Hematopoietic multipotent progenitor cell treated with erythropoietin and hydrocortisone succinate and interleukin-3 and kit ligand, for 6 days (in vitro differentiated cells): ENCODE results near the gene AMZ2.
A peak's percentile ranks its signal among the peaks of the same experiment; 100 is the strongest.
"Not testable (repeated sequence)": the region's sequence is repeated elsewhere in the genome, so short reads cannot be mapped to it uniquely, and the experiment has no call there.

Experiments used
- DNase-seq: peaks from one replicate; pipeline ENCODE4 v3.0.0-alpha.2; 2015

Gene AMZ2

DNA sequence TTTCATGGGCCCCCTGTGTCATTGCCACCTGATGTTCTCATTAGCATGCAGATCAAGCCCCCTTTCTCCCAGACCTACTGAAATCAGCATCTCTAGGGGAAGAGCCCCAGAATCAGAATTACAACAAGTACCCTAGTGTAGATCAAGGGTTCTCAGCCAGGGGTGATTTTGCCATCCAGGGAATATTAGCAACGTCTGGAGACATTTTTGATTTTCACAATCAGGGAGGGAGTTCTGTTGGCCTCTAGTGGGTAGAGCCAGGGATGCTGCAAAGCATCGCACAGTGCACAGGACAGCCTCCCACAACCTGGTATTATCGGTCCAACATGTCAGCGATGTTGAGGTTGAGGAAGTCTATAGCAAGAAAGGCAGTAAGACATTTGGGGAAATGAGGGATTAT lies 7.3 kb downstream of the AMZ2 start:
- no peak for DNase-seq

DNA sequence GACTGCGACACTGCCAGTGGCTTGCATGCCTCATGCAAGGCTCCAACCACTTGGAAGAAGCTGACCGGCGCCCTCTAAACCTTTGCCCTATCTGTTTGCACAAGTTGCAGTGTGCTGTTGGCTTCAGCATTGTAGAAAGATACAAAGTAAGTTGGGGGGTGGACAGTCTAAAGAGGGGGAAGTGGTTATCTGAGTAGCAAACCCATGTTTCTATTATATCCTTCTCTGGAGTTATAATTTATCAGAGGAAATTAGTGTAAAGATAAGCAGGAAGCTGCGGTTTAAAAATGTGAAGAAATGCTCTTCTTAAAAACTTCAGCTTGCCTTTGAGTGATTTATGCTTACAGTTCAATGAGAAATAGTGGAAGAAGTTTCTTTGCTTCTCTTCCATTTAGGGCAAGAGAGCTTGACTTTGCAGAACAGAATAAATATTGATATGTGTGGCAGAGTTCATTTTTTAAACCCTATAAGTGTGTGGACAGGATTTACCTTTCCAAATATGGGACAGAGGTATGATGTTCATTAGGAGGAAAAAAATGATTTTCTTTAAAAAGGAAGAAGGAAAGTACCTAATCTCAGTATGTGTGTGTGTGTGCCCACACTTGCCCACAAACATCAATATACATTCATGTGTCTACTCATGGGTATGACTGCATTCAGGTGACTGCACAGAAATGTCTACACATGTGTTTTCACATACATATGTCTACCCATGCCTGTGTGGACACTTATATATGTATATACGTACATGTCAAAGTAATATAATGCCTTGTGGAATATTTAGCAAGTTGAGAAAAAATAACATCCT lies 8.1 kb downstream of the AMZ2 start:
- peak; percentile 85 for DNase-seq

DNA sequence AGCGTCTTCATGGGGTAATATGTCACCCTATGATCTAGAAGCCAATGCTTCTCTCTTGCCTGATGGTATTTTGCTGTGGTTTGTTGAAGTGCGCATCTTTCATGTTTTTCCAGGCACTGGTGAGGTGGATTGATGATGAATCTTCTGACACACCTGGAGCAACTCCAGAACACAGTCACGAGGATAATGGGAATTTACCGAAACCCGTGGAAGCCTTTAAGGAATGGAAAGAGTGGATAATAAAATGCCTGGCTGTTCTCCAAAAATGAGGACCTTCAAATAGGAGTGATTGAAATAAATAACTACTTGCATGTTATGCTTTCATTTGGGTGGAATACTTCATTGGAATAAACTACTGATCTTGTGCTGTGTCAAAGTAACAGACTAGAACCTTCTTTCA lies 8.9 kb downstream of the AMZ2 start:
- DNase-seq: not testable (repeated sequence)

DNA sequence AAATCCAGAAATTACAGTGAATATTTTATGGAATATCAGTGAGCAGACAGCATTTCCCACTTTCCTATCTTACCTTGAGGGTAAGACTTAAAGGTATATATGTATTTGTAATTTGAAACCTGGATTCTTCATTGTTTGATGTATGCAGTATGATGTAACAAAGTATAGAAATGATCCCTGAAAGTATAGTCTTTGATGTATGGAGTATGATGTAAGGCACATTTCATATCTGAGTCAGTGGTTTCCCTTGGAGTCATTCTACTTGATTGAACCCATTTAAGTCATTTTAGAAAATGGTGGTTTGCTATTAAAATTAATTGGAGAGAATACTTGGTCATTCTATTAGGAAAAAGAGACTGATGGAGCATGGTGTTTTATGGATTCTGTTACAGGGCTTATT lies 10.1 kb downstream of the AMZ2 start:
- DNase-seq: no peak

DNA sequence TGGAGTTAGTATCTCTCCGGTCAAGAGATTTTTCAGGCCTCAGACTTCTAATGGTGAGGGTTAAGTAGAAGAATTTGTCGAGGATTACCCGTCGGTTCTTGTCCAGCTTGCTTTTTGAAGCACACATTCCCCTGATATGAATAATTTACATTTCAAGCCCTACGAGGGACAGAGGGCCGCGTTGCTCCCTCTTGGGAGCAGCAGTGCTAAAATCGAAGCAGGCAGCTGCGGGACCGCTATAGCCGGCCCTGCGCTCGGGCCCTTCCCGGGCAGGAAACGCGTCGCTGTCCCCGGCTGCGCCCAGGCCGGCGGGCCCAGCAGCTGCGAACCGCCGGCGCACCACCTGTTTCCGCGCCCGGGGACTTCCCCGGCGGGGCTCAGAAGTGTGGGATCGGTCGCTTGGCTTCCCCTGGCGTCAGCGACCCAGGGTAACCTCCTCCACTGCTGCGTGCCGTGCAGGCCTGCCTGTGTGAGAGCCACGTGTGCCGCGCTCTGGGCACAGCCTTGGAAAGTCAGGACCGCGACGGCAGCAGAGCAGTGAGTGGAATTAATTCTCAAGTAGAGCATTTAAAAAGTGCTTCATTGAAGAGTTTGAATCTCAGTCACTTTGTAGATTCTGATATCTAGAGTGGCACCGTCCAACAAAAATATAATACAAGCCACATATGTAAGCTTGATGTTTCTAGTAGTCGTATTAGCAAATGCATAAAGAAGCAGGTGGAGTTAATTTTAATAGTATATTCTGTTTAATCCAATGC lies 11.2 kb downstream of the AMZ2 start:
- peak; percentile 31 for DNase-seq

DNA sequence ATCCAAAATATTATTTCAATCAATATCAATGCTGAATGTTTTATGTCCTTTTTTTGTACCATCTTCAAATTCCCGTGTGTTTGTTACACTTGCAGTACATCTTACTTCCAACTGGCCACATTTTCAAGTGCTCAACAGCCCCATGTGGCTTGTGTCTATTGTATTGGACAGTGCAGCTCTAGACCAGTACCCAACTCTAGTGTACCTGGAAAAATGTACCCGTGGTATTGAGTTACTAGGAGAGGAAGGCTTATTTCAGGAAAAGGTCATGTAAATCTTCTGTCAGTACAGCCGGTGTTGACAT lies 11.8 kb downstream of the AMZ2 start:
- DNase-seq: not testable (repeated sequence)

DNA sequence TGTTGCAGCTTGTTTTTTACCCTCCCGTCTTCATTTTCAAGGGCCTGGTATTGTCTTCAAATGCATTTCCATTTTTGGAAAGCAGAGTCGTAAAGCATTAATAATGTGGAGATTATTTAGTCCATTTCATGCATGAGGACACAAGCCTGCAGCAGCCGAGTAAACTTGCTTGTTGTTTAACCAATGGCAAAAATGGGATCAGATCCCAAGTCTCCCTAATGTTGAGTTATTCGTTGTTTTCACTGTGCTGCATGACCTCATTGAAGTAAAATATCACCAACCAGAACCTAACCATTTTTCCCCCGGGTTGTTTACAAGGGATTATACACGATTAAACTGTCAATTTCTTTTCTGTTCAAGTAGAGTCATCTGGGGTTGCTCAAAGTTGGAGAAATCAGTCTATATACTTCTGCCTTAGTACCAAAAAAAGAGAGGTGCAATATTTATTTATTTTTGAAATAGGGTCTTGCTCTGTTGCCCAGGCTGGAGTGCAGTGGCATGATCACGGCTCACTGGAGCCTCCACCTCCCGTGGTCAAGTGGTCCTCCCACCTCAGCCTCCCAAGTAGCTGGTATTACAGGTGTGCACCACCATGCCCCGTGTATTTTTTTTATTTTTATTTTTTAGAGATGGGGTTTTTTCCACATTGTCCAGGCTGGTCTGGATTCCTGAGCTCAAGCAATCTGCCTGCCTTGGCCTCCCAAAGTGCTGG lies 12.4 kb downstream of the AMZ2 start:
- no peak for DNase-seq

DNA sequence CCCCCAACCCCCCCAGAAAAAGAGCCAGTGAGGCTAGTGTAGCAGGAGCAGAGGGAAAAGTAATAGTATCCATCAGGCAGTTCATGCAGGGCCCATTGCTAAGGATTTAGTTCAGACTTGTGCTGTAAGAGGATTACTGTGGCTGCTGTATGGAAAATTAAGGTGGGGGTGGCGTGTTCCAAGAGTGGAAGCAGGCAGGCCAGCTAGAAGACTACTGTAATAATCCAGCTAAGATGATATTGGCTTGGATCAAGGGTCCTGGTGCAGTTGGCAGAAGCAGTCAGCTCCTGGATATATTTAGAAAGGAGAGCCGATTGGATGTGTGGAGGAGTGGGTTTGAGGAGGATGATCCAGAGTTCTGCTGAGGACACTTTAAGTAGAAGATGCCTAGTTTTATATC lies 14.6 kb downstream of the AMZ2 start:
- not testable (repeated sequence) for DNase-seq

DNA sequence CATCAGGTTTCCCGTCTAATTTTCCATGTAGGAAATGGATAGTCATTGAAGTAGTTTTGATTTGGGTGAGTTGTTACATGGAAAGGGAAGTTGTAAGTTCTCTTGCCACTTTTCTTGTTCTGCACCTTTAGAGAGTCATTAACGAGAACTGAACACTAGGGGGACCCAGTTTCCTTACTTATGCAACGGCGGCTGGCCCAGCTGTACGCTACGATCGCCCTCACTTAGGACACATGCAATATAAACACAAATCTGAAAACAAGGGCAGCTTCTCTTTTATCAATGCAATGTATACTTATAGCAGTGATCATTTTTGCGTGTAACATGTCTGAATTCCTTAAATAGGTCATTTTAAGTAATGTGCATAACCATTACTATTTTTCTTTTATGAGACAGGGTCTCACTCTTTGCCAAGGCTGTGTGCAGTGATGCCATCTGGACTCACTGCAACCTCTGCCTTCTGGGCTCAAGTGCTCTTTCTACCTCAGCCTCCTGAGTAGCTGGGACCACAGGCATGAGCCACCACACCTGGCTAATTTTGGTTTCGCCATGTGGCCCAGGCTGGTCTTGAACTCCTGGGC lies 15.3 kb downstream of the AMZ2 start:
- peak; percentile 51 for DNase-seq

DNA sequence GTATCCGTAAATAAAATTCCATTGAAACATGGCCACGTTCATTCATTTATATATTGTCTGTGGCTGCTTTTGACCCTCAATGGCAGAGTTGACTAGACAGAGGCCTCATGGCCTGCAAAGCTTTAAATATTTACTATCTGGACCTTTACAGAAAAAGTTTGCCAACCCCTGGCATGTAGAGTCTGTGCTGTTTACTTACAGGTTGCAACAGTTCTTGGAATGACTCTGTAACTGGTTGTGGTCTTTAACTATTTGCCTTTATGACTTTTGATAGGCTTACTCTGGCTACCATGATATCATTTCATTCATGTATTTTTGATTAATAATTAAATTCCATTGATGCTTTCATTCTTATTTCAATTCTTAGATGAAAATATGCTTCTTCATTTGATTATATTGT lies 18.0 kb downstream of the AMZ2 start:
- not testable (repeated sequence) for DNase-seq

DNA sequence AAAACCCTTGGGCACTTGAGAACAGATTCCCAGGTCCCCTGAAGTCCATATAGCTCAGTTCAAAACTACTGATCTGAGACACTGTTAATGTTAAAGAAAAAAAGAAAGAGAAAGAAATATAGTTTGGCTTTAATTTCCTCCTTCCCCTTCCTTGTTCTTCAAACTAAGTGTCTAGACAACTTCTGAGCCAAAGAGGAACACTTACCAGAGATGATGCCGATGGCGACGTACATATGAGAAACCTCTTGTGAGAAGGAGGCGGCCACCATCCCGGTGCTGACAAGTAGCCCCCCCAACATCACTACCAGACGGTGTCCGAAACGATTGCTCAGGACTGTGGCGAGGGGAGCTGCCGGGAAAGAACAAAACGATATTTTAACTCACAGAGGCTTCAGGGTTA lies 25.9 kb downstream of the AMZ2 start:
- DNase-seq: no peak

DNA sequence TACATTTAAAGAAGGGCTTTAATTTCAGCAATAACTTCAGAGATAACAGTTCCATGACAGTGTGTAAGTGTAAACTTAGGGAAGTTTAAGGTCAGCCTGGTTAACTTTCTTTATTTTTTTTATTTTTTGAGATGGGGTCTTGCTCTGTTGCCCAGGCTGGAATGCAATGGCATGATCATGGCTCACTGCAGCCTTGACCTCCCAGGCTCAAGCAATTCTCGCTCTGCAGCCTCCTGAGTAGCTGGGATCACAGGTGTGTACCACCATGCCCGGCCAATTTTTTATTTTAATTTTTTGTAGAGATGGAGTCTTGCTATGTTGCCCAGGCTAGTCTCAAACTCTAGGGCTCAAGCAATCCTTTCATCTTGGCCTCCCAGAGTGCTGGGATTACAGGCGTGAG lies 28.5 kb downstream of the AMZ2 start:
- not testable (repeated sequence) for DNase-seq

DNA sequence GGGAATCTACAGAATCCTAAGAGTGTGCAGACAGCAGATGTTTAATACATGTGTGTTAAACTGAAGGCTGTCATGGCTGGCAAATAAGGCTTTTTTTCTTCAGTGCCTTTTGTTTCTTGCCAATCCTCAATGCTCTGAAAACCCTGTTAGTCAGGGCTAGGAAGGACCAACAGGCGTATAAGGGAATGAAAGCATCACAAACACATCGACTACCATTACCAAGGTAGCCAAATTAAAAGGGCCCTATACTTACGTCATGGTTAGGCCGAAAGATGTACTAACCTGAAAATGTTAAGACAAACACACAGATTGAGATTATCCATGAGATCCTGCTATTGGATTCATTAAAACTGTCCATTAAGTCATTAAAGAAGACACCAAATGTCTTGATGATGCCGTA lies 30.0 kb downstream of the AMZ2 start:
- DNase-seq: no peak

DNA sequence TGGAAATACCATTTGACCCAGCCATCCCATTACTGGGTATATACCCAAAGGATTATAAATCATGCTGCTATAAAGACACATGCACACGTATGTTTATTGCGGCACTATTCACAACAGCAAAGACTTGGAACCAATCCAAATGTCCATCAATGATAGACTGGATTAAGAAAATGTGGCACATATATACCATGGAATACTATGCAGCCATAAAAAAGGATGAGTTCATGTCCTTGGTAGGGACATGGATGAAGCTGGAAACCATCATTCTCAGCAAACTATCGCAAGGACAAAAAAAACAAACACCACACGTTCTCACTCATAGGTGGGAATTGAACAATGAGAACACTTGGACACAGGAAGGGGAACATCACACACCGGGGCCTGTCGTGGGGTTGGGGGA lies 34.1 kb downstream of the AMZ2 start:
- not testable (repeated sequence) for DNase-seq

DNA sequence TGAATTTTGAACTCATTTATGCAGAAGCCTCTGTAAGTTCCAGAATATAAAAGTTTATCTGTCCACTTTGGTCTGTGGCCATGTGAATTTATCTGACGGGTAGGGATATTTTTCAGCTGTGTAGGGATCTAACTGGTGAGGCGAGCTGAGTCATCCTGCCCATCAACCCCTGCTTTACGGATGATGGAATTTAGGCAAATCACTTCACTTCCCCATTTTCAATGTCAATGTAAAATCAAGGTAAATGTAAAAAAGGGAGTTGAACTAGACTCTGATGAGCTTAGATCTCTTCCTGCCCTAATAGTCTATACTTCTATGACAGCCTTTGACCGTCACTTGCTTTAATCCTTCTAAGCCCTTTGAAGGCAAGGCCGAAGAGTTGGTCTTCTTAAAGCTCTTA lies 40.5 kb downstream of the AMZ2 start:
- peak; percentile 45 for DNase-seq

DNA sequence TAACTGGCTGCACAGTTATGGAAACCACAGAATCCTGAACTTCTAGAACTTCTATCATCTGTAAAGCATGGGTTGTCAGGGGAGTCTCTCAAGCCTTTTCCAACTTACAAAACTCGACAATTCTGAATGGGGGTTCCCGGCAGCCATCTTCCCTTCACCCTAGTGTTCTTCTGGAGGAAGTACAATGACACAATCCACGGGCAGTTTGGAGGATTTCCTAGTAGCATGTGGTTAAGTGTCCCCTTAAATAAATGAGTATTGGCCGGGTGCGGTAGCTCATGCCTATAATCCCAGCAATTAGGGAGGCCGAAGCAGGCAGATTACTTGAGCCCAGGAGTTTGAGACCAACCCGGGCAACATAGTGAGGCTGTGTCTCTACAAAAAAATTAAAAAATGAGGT lies 41.0 kb downstream of the AMZ2 start:
- peak; percentile 45 for DNase-seq

DNA sequence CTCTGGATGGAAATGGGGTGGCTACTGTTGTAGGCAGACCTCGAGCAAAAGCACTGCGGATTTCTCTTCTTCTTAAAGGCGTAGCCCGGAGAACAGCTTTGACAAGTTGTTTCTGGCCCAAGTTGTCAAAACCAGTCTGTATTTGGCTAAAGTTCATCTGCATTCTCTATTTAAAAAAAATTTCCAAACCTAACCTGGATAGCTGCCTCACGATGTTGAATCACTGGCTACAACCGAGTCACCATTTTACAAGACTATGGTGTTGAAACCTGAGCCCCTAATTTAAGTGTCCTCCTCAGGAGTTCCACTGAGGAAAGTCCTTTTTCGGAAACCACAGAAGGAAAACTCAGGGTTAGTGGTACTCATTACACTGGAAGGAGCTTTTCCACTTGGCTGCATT lies 41.6 kb downstream of the AMZ2 start:
- DNase-seq: no peak

DNA sequence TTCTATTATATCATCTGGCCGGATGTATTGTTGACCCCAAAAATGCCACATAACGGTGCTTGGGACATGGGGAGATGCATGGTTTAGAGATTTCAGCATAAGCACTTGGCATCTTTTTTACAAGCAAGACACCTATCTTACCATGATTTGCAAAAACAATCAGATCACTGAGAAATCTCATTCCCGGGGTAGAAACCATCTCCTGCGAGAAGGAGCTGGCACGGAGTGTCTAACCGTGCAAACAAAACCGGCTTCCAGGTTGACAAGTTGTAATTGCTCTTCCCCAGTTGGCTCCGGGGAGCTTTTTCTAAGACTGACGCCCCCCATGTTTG lies 42.1 kb downstream of the AMZ2 start:
- peak; percentile 11 for DNase-seq

DNA sequence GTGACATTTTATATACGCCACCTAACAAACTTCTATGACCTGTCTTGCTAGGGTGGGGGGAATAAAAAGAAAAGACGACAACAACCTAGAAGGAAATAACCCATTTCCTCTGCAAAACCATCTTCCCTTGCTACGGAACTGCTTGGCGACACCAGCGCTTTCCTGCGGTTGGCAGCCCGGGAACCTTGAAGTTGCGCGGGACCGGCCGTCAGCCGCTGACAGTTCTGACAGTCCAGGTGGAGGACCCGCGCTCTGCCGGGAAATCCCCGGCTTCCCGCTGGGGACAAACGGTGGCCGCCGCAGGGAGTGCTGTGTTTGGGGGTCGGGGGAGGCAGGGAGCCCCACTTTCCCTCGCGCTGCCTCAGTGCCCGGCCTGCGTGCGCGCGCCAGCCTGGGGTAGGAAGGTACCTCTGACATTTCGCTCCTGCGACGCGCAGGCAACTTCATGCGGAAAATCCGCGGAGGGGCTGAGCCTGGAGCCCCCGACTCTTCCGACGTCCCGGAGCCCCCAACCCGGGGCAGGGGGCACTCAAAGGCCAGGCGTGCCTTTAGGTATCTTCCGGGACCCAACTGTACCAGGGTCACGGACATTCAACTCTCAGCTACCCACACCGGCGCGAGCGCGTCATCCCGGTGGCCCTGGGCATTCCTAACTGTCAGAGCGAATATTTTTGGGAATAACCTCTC lies 42.6 kb downstream of the AMZ2 start:
- no peak for DNase-seq

DNA sequence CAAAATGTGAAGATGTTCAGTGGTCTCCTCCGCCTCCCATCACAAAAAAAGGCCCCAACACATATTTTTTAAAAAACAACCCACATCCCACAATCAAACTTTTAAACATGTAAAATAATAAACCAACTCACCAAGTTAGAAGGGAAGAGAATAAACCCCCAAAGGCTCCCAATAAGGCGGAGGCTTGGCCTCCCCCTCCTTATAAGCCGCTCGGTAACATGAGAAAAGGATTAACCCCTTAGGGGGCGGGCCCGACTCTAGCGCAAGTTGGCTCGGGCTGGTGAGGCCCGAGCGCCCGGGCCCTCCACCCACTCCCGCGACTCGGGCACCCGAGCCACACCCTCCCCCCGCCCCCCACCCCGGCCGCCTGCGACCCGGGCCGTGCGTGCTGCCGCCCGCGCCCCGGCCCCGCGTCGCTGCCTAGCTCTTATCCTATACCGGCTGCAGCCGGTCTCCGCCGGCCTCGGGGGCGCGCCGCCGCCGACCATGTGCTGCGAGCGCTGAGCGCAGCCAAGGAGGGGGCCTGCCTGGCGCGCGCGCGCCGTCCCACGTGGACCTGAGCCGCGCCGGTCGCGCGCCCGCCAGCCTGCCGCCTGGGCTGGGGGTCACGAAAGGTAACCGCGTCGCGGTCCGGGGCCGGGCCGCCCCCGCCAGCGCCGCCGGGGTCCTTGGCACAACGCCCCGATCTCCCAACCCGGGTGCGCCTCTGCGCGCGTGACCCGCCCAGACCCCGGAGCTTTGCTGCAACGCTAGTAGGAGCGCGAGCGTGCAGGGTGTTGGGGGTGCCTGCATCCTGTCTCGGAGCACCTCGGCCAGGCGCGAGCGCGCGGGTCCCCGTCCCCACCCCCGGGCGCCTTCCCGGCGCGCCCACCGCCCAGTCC lies 43.4 kb downstream of the AMZ2 start, which contains the start of the genes ARSG and SLC16A6:
TSS of gene ARSG (plus strand) at position 541 of the 881 bp plus-strand sequence. CDS start 15,999 bp downstream, outside the sequence.
TSS of gene SLC16A6 (minus strand) at position 173 of the 881 bp plus-strand sequence. CDS start 12,807 bp downstream, outside the sequence.
- peak; percentile 63 for DNase-seq

DNA sequence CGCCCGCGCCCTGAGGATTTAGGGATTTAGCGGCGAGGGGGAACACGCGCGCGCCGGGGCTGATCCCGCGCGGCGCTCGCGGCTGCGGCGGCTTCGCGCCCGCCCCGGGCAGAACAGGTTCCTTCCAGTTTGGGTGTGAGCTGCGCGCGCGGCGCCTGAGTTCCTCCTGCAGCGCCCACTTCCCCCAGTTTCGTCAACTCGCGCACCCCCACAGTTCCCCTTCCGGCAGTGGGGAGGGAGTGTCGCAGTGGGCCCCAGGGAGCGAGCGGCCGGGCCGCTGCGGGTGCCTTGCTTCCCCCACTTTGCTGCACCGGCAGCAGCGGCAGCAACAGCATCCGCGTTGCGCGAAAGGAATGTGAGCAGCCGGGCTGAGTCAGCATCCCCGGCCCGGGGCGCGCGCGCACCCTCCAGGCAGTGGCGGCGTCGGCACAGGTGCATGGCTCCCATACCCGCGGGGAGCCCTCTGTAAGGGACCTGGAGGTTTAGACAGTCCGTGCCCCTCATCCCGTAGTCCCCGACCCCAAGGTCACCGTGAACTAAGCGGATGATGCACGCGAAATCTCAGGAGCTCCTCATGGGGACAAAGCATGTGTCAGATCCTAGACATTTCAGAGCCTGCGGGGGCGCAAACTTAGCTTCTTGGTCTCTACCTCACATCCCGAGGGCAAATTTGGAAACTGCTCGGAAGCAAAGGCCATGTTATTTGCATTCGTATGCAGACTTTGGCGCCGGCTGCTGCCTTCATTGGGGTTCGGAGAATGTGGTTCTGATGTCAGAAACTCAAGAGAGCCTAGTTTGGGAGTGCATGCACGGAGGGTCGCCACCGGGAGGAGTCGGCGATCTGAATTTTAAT lies 44.2 kb downstream of the AMZ2 start:
- DNase-seq: peak; percentile 83
